Keratinocyte (primary cell): ENCODE data around the gene RHOBTB1.

Experiments
- CTCF ChIP-seq, 3 experiments: IDR thresholded peaks in 1 of 3; conservative IDR thresholded peaks in 1 of 3; optimal IDR thresholded peaks in 1 of 3; 2 replicates in 2 of 3; 3 replicates in 1 of 3; pipeline versions ENCODE3 to v1.5.1; 2011; ENCODE audit warnings: low read length in 3 of 3, mild to moderate bottlenecking in 3 of 3, moderate library complexity in 2 of 3, control low read depth in 1 of 3, inconsistent platforms in 1 of 3; ENCODE audit not compliant: insufficient read depth in 2 of 3; ENCODE audit errors: extremely low read depth in 1 of 3
- EZH2 ChIP-seq: IDR thresholded peaks from one replicate; pipeline ENCODE4 v1.6.1; 2012; ENCODE audit warnings: inconsistent platforms, mild to moderate bottlenecking, low read length, moderate library complexity

GRCh38 chr10:60913071-60913470 is 30.9 kb downstream of the RHOBTB1 start:
- TF ChIP-seq CTCF (optimal IDR thresholded peaks at IDR 0.05 in 1 of 3, IDR thresholded peaks at IDR 0.05 in 1 of 3, conservative IDR thresholded peaks at IDR 0.05 in 1 of 3; ENCODE audit: extremely low read depth in 1 of 3, insufficient read depth in 2 of 3, low read length in 3 of 3) (no peak), EZH2 (no peak)
